GM19438 (cell line): ENCODE results near the gene INPP5D.
"Not testable (repeated sequence)": the region's sequence is repeated elsewhere in the genome, so short reads cannot be mapped to it uniquely, and the experiment has no call there.

Source experiments
- ATAC-seq: cut with Tn5 transposase; IDR thresholded peaks from one replicate; pipeline ENCODE4 v1.9.1; 2021; ENCODE audit warnings: low read depth; ENCODE audit not compliant: unreplicated experiment

The INPP5D gene

DNA sequence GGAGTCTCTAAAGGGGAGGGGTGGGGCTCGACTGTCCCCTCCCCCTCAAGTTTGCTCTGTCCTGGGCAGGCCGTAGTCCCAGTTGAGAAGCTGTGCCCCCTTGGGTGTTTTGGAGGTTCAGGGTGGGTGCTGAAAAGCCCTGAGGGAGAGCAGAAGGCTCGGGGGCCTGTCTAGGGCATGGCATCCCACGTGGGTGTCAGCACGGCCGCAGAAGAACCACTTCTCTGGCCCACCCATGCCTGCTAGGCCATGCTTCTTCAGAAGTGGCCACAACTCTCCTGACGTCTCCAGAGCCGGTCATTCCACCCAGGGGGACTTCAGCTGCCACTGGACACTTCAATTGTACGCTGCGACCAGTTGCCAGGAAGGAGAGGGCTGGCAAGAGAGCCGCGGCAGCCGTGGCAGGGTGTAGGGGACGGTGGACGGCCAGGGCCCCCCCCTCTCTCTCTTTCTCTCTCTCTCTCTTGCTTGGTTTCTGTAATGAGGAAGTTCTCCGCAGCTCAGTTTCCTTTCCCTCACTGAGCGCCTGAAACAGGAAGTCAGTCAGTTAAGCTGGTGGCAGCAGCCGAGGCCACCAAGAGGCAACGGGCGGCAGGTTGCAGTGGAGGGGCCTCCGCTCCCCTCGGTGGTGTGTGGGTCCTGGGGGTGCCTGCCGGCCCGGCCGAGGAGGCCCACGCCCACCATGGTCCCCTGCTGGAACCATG is at the start of gene INPP5D:
TSS of gene INPP5D (plus strand) at position 546 of the 704 bp plus-strand sequence. CDS start at position 683, 137 bp downstream.
- ATAC-seq: peak; percentile 53

DNA sequence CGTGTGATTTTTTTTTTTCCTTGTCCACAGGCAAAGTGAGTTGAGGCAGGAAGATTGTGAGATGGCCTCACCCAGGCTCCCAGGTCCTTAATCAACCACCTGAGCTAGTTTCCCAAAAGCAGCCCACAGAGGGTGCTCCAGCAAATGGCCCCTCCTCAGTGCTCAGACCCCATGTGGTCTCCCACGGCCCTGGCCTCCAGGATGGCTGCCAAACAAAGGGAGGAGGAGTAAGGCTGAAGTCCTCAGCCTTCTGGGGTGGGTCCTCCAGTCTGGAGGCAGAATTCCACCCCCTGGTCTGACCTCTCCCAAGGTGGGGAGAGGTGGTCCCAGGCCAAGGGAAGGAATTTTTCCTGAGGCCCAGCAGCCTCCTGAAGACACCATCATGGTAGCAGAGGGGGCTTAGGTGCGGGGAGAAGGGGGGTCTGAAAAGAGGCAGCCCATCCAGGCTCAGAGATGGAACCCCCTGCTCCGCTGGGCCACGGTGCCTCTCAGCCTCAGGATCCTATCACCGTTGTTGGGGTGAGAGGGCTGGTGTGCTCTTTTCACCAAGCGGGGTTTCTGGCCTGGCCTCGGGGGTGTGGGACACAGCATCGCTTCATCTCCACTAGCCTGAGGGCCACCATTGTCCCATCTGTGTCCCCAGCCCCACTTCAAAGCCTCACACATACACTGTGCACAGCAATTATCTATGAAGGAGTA is 49.4 kb upstream of the INPP5D start:
- ATAC-seq: no peak

DNA sequence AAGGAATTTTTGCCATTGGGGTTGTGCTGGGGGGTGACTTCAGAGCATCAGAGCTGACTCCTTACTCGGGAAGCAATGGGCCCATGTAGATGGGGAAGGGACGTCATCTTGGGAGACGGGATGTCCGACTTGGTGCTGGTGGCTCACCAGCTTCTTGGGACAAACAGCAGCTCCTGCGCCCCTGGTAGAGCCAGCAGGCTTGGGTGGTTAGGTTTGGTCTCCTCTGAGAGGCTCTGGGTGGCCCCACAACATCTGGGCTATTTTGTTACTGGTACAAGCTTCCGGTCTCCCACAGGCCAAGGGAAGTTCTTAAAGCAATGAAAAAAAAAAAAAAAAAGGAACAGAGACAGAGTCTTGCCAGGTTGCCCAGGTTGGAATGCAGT is 48.9 kb upstream of the INPP5D start:
- no peak for ATAC-seq

DNA sequence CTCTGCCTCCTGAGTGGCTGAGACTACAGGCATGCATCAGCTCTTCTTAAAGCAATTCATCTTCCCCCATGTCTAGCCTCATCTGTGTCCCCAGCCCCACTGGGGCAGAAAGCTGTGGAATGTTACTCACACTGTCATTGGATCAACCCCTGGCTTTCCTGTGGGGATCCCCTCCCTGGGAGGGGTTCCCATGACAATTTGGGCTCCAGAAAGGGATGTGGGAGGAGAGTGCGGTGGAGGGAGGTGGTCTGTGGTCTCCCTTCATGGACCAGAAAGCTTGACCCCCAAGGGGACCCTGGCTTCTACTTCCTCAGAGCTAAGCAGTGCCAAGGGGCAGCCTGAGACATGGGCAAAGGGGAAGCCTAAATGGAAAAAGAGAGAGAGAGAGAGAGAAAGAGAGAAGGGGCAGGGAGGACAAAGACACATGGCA is 48.4 kb upstream of the INPP5D start:
- no peak for ATAC-seq

DNA sequence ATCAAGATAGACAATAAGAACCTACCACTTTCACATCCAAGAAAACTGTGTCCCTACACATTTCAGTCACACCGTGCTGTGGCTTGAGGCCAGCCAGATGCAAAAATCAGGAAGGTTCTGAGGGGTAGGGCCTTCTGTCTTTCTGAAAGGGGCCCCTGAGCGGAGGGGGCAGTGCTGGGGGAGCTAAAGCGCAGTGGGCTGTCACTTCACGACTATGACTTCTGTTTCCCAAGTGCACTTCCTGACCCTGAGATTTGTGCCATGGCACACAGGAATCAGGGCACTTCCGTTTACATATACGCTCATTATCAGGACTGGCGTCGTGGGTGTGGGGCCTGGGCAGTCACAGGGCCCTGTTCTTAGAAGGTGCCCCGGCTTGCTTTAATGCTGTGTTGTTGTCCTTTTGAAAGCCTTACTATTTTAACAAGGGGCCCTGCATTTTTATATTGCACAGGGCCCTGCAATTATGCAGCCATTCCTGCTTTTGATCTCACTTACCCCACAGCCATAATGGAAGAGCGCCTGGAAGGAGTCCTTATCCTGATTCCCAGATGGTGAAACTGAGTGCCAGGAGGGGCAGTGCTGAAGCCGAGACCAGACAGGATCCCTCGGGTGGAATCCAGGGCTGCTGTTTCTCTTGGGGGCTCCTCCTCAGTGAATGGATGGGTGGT is 47.7 kb upstream of the INPP5D start:
- no peak for ATAC-seq

DNA sequence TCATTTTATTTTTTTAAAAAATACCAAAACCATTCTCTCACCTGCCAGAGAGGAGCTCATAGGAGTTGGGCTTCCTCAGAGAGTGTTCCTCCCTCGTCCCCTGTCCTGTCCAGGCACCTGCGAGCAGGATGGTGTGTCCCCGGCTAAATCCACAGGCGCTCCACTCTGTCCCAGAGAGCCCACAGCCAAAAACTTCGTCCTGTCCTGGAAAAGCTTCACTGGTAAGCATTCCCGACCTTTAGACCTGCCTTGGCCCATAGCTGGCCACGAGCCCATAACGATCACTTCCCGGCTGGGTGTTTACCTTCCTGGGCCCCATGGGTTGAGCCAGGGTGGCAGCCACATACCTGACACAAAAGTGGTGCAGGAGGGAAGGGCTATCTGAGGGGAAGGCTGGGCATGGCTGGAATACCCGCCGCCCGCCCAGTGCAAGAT is 47.1 kb upstream of the INPP5D start, which contains the start of gene NGEF:
TSS of gene NGEF (minus strand) at position 230 of the 435 bp plus-strand sequence. CDS start 38,366 bp downstream, outside the sequence.
- no peak for ATAC-seq

DNA sequence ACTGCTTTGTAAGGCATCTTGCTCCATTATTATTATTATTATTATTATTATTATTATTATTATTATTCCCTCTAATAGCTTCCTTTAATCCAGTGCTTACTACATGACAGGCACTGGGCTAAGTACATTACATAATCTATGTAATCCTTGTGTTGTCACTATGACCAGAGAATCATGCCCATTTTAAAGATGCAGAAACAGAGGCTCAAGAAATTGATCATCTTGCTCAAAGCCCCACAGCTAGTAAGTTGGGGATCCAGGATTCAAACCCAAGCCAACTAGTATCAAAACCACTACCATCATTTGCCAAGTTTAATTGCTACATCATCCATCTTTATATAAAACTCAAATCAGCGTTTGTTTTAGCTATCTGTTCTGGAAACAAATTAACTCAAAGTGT is 46.5 kb upstream of the INPP5D start:
- ATAC-seq: no peak

DNA sequence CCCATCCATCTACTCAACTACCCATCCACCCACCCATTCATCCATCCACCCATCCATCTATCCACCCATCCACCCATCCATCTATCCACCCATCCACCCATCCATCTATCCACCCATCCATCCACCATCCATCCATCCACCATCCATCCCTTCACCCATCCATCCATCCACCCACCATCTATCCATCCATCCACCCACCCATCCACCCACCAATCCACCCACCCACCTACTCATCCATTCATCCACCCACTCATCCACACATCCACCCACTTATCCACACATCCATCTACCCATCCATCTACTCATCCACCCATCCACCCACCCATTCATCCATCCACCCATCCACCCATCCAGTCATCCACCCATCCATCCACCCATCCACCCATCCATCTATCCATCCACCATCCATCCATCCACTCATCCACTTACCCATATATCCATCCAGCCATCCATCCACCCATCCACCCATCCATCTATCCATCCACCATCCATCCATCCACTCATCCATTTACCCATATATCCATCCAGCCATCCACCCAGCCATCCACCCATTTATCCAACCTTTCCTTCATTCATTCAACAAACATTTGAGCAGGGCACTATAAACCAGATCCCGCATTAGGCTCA is 45.0 kb upstream of the INPP5D start:
- ATAC-seq: no peak

DNA sequence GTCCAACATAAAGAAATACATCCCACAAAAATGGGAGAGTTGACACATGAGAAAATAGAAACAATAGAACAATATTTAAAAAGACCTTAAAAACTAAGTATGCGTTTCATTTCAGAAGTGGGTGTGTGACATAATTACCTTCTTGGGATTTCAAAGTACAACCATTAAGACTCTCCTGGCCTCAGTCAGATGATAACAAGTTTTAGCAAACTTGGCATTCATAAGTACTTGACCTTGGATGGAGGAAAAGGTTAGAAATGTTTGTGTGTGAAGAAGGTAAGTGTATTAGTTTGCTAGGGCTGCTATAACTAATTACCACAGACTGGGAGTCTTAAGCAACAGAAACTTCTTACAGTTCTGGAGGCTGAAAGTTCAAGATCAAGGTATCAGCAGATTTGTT is 42.2 kb upstream of the INPP5D start:
- ATAC-seq: no peak

DNA sequence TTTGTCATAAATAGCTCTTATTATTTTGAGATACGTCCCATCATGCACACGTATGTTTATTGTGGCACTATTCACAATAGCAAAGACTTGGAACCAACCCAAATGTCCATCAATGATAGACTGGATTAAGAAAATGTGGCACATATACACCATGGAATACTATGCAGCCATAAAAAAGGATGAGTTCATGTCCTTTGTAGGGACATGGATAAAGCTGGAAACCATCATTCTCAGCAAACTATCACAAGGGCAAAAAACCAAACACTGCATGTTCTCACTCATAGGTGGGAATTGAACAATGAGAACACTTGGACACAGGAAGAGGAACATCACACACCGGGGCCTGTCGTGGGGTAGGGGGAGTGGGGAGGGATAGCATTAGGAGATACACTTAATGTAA is 40.5 kb upstream of the INPP5D start:
- not testable (repeated sequence) for ATAC-seq

DNA sequence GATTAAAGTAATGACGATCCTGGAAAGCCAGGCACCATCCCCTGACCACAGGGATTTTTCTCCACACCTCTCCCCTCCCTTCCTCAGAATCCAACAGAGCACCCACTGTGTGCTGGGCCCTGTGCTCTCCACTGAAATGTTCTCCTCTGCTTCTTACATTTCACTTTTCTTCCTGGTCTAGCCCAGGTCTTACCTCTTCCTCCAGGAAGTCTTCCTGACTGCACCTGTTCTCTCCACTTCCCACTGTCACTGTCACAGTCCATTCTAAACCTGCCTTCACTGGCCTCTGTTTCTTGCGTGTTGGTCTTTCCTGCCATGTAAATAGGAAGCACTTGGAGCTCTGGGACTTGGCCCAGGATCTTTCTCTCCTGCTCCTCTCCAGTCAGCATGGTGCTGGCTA is 39.7 kb upstream of the INPP5D start:
- ATAC-seq: no peak

DNA sequence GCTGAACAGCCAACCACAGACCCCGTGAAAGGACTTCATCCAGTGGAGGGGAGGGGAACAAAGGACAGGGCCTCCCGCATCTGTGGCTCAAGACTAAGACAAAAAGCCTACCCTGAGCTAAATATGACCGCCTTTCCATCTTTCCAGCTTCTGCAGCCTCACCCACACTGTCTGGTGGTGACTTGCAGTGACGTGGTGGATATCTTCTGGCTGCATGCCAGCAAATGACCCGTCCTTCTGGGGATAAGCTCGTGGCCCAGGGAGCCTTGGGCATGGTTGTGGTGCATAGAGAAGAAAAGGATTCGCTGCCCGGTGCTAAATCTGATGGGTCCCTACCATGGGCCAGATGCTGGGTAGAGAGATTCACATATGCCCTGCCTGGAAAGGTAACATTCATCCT is 38.4 kb upstream of the INPP5D start:
- no peak for ATAC-seq

DNA sequence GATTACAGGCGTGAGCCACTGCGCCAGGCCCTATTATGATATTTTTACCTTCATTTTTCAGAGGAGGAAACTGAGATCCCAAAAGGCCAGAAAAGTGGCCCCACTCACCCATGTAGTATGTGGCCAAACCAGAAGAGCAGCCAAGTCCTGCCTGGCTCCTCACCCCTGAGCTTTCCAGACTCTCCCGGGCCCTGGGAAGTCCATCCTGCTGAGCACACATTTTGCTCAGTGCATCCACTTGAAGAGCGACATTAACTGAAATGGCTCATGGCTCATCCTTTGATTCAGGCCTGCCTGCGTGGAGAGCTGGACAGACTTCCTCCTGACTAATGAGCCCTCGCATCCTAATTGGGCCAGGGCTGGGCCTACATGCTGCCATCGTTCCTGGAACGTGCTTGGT is 37.6 kb upstream of the INPP5D start:
- ATAC-seq: no peak

DNA sequence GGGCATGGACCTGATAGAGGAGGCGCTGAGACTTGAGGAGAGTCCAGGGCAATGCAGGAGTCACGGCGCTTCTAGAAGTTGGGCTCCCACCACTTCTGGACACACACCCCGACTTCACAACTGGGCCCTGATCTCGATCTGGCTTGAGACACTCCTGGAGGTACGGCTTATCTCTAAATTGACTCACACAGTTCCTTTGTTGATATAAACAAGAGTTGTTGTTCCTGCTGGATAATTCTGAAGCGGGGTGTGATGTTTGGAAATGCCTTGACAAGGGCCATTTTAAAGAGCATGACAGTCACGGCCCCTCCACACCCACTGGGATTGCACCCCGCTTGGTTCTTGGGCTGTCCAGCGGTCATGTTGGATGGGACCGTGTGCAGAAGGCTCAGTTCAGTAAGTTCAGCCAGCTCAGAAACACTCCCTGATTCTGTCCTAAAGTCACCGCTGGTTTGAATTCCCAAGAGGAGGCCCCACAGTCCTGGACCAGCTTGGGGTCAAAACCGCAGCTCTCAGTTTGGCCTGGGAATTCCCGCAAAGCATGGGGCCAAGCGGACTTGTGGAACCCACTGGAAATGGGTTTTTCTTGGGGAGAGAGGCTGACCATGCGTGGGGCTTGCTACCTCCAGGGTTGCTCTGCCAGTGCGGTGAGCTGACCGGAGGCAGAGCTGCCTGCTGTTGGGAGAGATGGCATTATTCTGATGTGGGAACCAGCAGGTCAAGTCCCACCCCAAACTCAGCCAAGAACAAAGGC is 37.0 kb upstream of the INPP5D start:
- no peak for ATAC-seq

DNA sequence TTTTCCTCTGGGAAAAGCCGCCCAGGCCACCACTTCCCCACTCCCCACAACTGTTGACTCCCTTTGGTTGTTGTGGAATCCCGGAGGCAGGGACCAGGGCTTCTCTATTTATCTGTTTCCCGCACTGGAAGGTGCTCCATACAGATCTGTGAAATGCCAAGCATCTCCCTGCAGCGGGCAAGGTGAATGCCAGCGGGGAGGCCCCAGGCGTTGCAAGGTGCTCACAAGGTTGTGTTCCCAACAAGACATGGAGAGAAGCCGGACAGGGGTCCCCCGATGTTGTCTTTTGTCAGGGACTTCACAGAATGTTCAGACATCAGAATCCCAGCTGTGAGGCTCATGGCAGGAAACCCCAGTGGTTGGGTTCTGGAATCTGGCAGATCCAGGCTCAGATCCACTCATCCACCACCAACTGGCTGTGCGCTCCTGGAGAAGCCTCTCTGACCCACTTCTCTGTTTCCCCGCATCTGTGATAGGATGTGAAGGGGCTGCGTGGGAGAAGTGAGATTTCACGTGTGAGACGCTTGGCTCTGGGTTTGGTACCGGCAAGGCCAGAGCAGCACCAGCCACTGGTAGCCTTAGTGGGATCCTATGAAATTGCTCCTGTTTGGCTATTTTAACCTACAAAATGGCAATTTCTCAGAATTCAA is 36.3 kb upstream of the INPP5D start:
- ATAC-seq: no peak

DNA sequence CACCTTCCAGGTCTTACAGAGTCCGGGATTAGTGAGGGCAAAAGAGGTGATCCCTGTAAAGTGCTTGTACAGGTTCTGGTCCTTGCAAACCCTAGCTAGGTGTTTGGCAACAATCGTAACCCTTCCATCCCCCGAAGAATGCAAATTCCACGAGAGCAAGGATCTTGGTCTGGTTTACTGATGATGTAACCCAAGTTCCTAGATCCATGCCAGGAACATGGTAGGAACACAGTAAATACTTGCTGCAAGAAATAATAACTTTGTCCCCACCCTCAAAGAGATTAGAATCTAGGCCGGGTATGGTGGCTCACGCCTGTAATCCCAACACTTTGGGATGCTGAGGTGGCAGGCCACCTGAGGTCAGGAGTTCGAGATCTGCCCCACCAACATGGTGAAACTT is 34.4 kb upstream of the INPP5D start:
- ATAC-seq: no peak

DNA sequence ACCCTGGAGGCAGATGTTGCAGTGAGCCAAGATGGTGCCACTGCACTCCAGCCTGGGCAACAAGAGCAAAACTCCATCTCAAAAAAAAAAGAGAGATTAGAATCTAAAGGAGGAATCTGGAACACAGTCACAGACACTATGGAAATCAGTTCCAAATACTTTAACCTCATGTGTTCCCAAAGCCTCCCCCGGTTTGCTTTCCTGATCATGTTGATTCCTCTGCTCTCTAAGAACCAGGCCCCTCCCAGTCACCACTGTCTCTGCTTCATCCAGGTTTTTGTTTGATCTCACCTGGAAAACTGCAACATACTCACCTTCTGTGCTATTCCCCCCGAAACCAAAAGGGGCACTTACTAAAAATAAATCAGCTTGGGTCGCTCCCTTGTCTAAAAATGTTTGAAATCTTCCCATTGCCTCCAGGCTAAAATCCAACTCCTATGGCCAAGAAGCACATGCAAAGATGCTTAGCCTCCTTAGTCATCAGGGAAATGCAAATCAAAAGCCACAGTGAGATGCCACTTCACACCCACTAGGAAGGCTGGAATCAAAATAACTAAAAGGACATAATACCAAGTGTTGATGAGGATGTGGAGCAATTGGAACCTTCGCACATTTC is 33.8 kb upstream of the INPP5D start:
- ATAC-seq: no peak

DNA sequence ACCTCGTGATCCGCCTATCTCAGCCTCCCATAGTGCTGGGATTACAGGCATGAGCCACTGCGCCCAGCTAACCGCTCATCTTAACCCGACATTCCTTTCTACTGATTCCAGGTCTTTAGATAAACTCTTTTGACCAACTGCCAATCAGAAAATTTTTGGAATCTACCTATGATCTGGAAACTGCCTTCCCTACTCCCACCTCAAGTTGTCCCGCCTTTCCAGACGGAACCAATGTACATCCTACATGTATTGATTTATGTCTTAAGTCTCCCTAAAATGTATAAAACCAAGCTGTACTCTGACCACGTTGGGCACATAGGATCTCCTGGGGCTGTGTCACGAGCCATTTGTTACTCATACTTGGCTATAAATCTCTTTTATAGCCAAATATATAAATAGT is 30.8 kb upstream of the INPP5D start:
- no peak for ATAC-seq
